C4-2B (cell line): ENCODE results near the gene ALPL.

Source experiments
- H3K27ac ChIP-seq: fragments of 450-650 bp; 2 replicates; pipeline ENCODE4 v1.5.1; 2017
- CTCF ChIP-seq: fragments of 450-650 bp; conservative IDR thresholded peaks from 2 replicates; pipeline ENCODE4 v1.5.1; 2017; ENCODE audit warnings: mild to moderate bottlenecking
- ZFX ChIP-seq: fragments of 450-650 bp; IDR thresholded peaks from 2 replicates; pipeline ENCODE4 v1.6.1; 2017

Gene ALPL

GRCh38 chr1:21490774-21491487 is 18.3 kb upstream of the ALPL start:
- no peak overlapping the region for H3K27ac ChIP-seq
- TF ChIP-seq CTCF: peak; percentile 25
- TF ChIP-seq ZFX: no peak

GRCh38 chr1:21491488-21492355 is 17.5 kb upstream of the ALPL start:
- TF ChIP-seq CTCF: no peak
- no peak for TF ChIP-seq ZFX
- H3K27ac ChIP-seq: no peak overlapping the region

GRCh38 chr1:21492356-21492625 is 16.9 kb upstream of the ALPL start:
- no peak overlapping the region for H3K27ac ChIP-seq
- TF ChIP-seq ZFX (no peak), CTCF (no peak)

- TF ChIP-seq ZFX (no peak), CTCF (no peak)
- no peak overlapping the region for H3K27ac ChIP-seq
Observed at GRCh38 chr1:21494196-21494595, 15.0 kb upstream of the ALPL start.

GRCh38 chr1:21495225-21495820 is 13.9 kb upstream of the ALPL start:
- no peak for TF ChIP-seq CTCF
- no peak for TF ChIP-seq ZFX

GRCh38 chr1:21496063-21496462 is 13.2 kb upstream of the ALPL start:
- TF ChIP-seq ZFX (no peak), CTCF (no peak)
- H3K27ac ChIP-seq: no peak overlapping the region

More at GRCh38 chr1:21495225-21495820, 13.9 kb upstream of the ALPL start:
- no peak overlapping the region for H3K27ac ChIP-seq

GRCh38 chr1:21496886-21497285 is 12.3 kb upstream of the ALPL start:
- H3K27ac ChIP-seq: no peak overlapping the region
- TF ChIP-seq CTCF (no peak), ZFX (no peak)
